ENCODE data around the gene PXYLP1. TPM values are rescaled to one million over a fixed set of nuclear protein-coding genes. Genes with fewer than 3 reads are reported as not detected.

PXYLP1 gene
- total RNA-seq (2021) (7.8 and 11.1 TPM in 2 replicates), Bru-seq, nascent RNA (percentile 49 among the genes with signal in this experiment), BruChase-seq, experiment 1, labeled RNA remaining after a 2-hour chase (percentile 49 among the genes with signal in this experiment), BruChase-seq, experiment 2, labeled RNA remaining after a 6-hour chase (percentile 49 among the genes with signal in this experiment)
- long read RNA-seq, partial matches to known transcripts = 0 of 6 reads
- long read RNA-seq, other reads (novel, unspliced or antisense) = 0 of 6 reads

- H3K79me2 ChIP-seq (ENCODE audit: low read depth) = peaks cover 21% of the 10 kb centered on the region
- no peaks in the 10 kb centered on the region for H3K9me2 ChIP-seq (ENCODE audit: insufficient read depth)
- H3K36me3 ChIP-seq (ENCODE audit: low read depth) = no peaks in the 10 kb centered on the region
- peak within 1 kb of the TSS; percentile 94 for H3K4me2 ChIP-seq
- H3K27me3 ChIP-seq (ENCODE audit: insufficient read depth, low read depth) = no peaks in the 10 kb centered on the region
- CTCF ChIA-PET = interaction anchor here (0.5 to 1.7 kb wide), 16 partner anchors 15 to 457 kb away, joined by 3 to 23 read pairs (median 4); no protein-coding TSS in a partner anchor
- H4K20me1 ChIP-seq (ENCODE audit: insufficient read depth) = 0 out of 2 replicates have a peak, but pooled peaks cover 4% of the 10 kb centered on the region
- no TSS peak for BruUV-seq (replicated peaks)
- intact Hi-C loops (cut with micrococcal nuclease; ENCODE audit: unreplicated experiment) = loop anchor here (1.0 to 5.0 kb wide), 3 partner anchors 44 to 221 kb away; partner anchors contain the start of gene ZBTB38
- POLR2A ChIA-PET (ENCODE audit: unreplicated experiment) = interaction anchor here (0.6 to 0.9 kb wide), 6 partner anchors 29 to 1770 kb away, joined by 3 to 16 read pairs (median 4); partner anchors contain the start of gene U2SURP
- DNase-seq = peak; percentile 71 to 98
- H3K27ac ChIP-seq = peak within 1 kb of the TSS; percentile 58
- H3K9me3 ChIP-seq (ENCODE audit: insufficient read depth, low read depth) = peaks cover under 1% of the 10 kb centered on the region; the same call in 1 of the 2 replicates
- H3K4me1 ChIP-seq (replicated peaks; ENCODE audit: insufficient read depth) = peaks cover 13% of the 10 kb centered on the region
- H3F3A ChIP-seq (ENCODE audit: insufficient read depth, low read depth) = no peaks in the 10 kb centered on the region
- H3K4me3 ChIP-seq = peak within 1 kb of the TSS; percentile 88
- peak within 1 kb of the TSS; percentile 95 for H2AFZ ChIP-seq
- TF ChIP-seq CTCF (conservative IDR thresholded peaks at IDR 0.05) (peak; percentile 51; the same call in 1 of the 2 replicates), EZH2 (IDR thresholded peaks at IDR 0.05; ENCODE audit: low read depth) (no peak)
These were observed at the start of gene PXYLP1 for GRCh38 chr3:141231101-141231951. Gene PXYLP1, plus strand, starts transcription at chr3:141231825. Its CDS starts 28,351 bp downstream, at chr3:141260176.

- no peak for DNase-seq
- H3K9me3 ChIP-seq (ENCODE audit: insufficient read depth, low read depth) = peaks cover 5% of the 10 kb centered on the region; the same call in 1 of the 2 replicates
- intact Hi-C loops (cut with micrococcal nuclease; ENCODE audit: unreplicated experiment) = no loop called here
- POLR2A ChIA-PET (ENCODE audit: unreplicated experiment) = no interaction called here
- CTCF ChIA-PET = no interaction called here
- H3K4me1 ChIP-seq (replicated peaks; ENCODE audit: insufficient read depth) = no peaks in the 10 kb centered on the region
- no peaks in the 10 kb centered on the region for H3F3A ChIP-seq (ENCODE audit: insufficient read depth, low read depth)
- H3K4me3 ChIP-seq = no peak overlapping the region
- H4K20me1 ChIP-seq (ENCODE audit: insufficient read depth) = no peaks in the 10 kb centered on the region
- TF ChIP-seq CTCF (conservative IDR thresholded peaks at IDR 0.05) = no peak
- no peak for TF ChIP-seq EZH2 (IDR thresholded peaks at IDR 0.05; ENCODE audit: low read depth)
- no peak overlapping the region for H3K4me2 ChIP-seq
- BruUV-seq (replicated peaks) = no TSS peak
- H3K36me3 ChIP-seq (ENCODE audit: low read depth) = no peaks in the 10 kb centered on the region
- H3K9me2 ChIP-seq (ENCODE audit: insufficient read depth) = no peaks in the 10 kb centered on the region
- H2AFZ ChIP-seq = no peak overlapping the region
- no peaks in the 10 kb centered on the region for H3K79me2 ChIP-seq (ENCODE audit: low read depth)
- peaks cover 46% of the 10 kb centered on the region for H3K27me3 ChIP-seq (ENCODE audit: insufficient read depth, low read depth)
- no peak overlapping the region for H3K27ac ChIP-seq
These were observed 48.0 kb upstream of the PXYLP1 start for GRCh38 chr3:141183606-141184005.

GRCh38 chr3:141184430-141184829 is 47.2 kb upstream of the PXYLP1 start:
- Histone ChIP-seq H3K4me2 (no peak overlapping the region), H3K9me3 (ENCODE audit: insufficient read depth, low read depth) (peaks cover 5% of the 10 kb centered on the region; the same call in 1 of the 2 replicates), H3K4me1 (replicated peaks; ENCODE audit: insufficient read depth) (no peaks in the 10 kb centered on the region), H3F3A (ENCODE audit: insufficient read depth, low read depth) (no peaks in the 10 kb centered on the region), H3K9me2 (ENCODE audit: insufficient read depth) (no peaks in the 10 kb centered on the region), H3K79me2 (ENCODE audit: low read depth) (no peaks in the 10 kb centered on the region), H3K27me3 (ENCODE audit: insufficient read depth, low read depth) (peaks cover 52% of the 10 kb centered on the region), H2AFZ (no peak overlapping the region), H3K36me3 (ENCODE audit: low read depth) (no peaks in the 10 kb centered on the region), H3K4me3 (no peak overlapping the region), H3K27ac (no peak overlapping the region), H4K20me1 (ENCODE audit: insufficient read depth) (no peaks in the 10 kb centered on the region)
- ChIA-PET CTCF (interaction anchor here (0.6 kb wide), 1 partner anchor 368 kb away, joined by 3 read pairs; no protein-coding TSS in a partner anchor), POLR2A (ENCODE audit: unreplicated experiment) (no interaction called here)
- DNase-seq = no peak
- TF ChIP-seq EZH2 (IDR thresholded peaks at IDR 0.05; ENCODE audit: low read depth) (no peak), CTCF (conservative IDR thresholded peaks at IDR 0.05) (no peak)
- BruUV-seq (replicated peaks) = no TSS peak
- intact Hi-C loops (cut with micrococcal nuclease; ENCODE audit: unreplicated experiment) = no loop called here
